SK-MEL-5 (cell line): ENCODE measurements around the gene RXRA. TPM values are rescaled to one million over a fixed set of nuclear protein-coding genes. Genes with fewer than 3 reads are reported as not detected.

Experiments used
- DNase-seq: peaks from one replicate; pipeline ENCODE4 v3.0.0-alpha.2; 2016; ENCODE audit warnings: low read depth, low spot score
- in situ Hi-C: cut with HindIII; loops from 2 replicates; pipeline ENCODE4 v1.10.0; 2016; ENCODE audit warnings: low sequenced_read_pairs, high pct_unique_total_duplicates, low pct_unique_long_range_greater_than_20kb
- total RNA-seq: library from RNA; depleted of rRNA; stranded (reverse); fragments of >200 nt; shearing (Covaris generic); gene quantifications from 2 replicates; pipeline ENCODE4 v1.2.3, GENCODE V29; 2014

The RXRA gene
- total RNA-seq, 1 experiment from 2014 or later: 8.5 TPM

- in situ Hi-C loops: no loop called here
- no peak for DNase-seq
Measured at GRCh38 chr9:134435550-134436378, 109.5 kb downstream of the RXRA start.

GRCh38 chr9:134436379-134436762, 110.1 kb downstream of the RXRA start:
- in situ Hi-C loops: no loop called here
- DNase-seq: no peak

- no peak for DNase-seq
- in situ Hi-C loops: no loop called here
Measured at GRCh38 chr9:134436911-134437310, 110.7 kb downstream of the RXRA start.

GRCh38 chr9:134437403-134438194, 111.3 kb downstream of the RXRA start:
- in situ Hi-C loops: no loop called here
- no peak for DNase-seq

- DNase-seq: no peak
- in situ Hi-C loops: no loop called here
Measured at GRCh38 chr9:134438195-134438788, 112.0 kb downstream of the RXRA start.

GRCh38 chr9:134439368-134439784, 113.1 kb downstream of the RXRA start:
- DNase-seq: no peak
- in situ Hi-C loops: no loop called here

- no peak for DNase-seq
- in situ Hi-C loops: no loop called here
Measured at GRCh38 chr9:134440636-134441226, 114.5 kb downstream of the RXRA start.

- in situ Hi-C loops: no loop called here
- no peak for DNase-seq
Measured at GRCh38 chr9:134441227-134442084, 115.2 kb downstream of the RXRA start.

GRCh38 chr9:134442085-134442474, 115.8 kb downstream of the RXRA start:
- DNase-seq: no peak
- in situ Hi-C loops: no loop called here

GRCh38 chr9:134442486-134443173, 116.4 kb downstream of the RXRA start:
- no peak for DNase-seq
- in situ Hi-C loops: no loop called here

- in situ Hi-C loops: no loop called here
- peak; percentile 88 for DNase-seq
Measured at GRCh38 chr9:134443174-134444037, 117.2 kb downstream of the RXRA start.

- no peak for DNase-seq
- in situ Hi-C loops: no loop called here
Measured at GRCh38 chr9:134444038-134444315, 117.7 kb downstream of the RXRA start.

GRCh38 chr9:134445000-134445399, 118.7 kb downstream of the RXRA start:
- peak; percentile 31 for DNase-seq

GRCh38 chr9:134449180-134449916, 123.1 kb downstream of the RXRA start:
- in situ Hi-C loops: no loop called here
- DNase-seq: peak; percentile 91

More at GRCh38 chr9:134445000-134445399, 118.7 kb downstream of the RXRA start:
- in situ Hi-C loops: no loop called here

- in situ Hi-C loops: no loop called here
- DNase-seq: no peak
Measured at GRCh38 chr9:134451700-134452458, 125.6 kb downstream of the RXRA start.
